GM20000 (cell line): ENCODE results near the gene DSEL.

Experiments used
- DNase-seq: peaks from one replicate; pipeline ENCODE4 v3.0.0; 2012; ENCODE audit warnings: low spot score
- CTCF ChIP-seq: IDR thresholded peaks from 2 replicates; pipeline ENCODE4 v1.5.1; 2012; ENCODE audit warnings: mild to moderate bottlenecking, control low read depth; ENCODE audit errors: extremely low read depth, missing control alignments

The DSEL gene

GRCh38 chr18:67514465-67514864, 2.1 kb downstream of the DSEL start:
- no peak for DNase-seq
- TF ChIP-seq CTCF = no peak

- no peak for DNase-seq
- no peak for TF ChIP-seq CTCF
Measured at GRCh38 chr18:67513280-67513679, 3.2 kb downstream of the DSEL start.

- no peak for TF ChIP-seq CTCF
Measured at GRCh38 chr18:67511840-67512239, 4.7 kb downstream of the DSEL start.

DNA sequence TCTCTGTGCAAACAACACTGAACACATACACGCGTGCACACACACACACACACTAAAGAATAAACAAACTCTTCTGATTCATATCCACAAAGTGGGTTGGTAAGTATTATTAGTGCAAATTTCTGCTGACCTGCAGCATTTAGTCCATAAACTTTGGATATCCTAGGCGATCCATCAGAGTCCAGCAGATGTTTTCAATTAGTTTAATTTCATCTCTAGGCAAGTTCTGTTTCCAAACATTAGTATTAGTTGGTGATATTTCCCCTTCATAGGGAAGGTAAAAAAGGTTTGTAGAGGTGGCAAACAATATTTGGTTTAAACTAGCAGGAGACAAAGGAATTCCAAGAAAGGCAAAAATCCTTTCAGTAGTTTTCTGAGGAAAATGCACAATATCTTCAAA, 5.7 kb downstream of the DSEL start:
- no peak for DNase-seq
- no peak for TF ChIP-seq CTCF

More at GRCh38 chr18:67511840-67512239, 4.7 kb downstream of the DSEL start:
- DNase-seq = no peak

DNA sequence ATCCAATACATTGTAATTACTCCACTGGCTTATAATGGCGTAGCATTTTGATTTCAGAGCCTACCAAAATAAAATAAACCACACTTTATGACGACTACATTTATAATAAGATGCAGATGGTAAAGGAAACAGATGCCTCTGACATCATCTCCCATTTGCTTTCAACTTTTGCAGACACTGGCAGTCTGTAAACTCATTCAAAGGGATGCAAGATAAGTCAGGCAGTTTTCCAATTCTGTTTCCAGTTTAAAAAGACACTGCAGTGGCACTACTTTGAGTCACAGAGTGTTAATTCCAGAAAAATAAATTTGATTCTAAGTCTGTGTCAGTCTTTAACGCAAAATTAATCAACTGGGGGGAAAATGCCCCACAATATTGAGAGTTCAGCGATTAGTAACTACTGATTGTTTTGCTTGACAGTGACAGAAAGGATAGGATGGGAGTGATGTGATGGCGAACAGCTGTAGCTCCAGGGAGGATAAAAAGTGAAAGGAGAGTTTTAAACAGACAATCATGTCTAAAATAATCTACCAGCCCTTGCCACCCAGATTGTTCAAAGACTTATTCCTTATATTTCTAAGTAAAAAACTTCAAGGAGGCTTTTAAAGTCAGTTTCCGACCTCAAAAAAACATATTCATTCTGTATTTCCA, 6.7 kb downstream of the DSEL start:
- TF ChIP-seq CTCF = no peak
- DNase-seq = no peak

DNA sequence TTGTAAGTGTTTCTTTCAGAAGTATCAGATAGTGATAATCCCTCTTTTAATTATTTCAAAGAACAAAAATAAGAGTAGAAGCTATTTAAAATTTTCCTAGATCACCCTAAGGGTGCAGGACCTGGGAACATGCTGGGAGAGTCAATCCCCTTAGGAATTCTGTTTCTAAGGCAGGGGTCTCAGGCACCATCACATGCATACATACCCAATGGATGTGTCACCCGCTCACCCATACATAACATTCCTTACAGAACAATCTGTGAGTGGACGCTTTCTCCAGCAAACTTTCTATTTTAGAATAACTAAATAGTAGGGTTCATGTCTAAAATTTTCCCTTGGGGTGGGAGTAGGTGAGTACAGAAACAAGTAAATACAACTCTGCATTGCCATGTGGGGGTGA, 8.4 kb downstream of the DSEL start:
- no peak for DNase-seq
- no peak for TF ChIP-seq CTCF

DNA sequence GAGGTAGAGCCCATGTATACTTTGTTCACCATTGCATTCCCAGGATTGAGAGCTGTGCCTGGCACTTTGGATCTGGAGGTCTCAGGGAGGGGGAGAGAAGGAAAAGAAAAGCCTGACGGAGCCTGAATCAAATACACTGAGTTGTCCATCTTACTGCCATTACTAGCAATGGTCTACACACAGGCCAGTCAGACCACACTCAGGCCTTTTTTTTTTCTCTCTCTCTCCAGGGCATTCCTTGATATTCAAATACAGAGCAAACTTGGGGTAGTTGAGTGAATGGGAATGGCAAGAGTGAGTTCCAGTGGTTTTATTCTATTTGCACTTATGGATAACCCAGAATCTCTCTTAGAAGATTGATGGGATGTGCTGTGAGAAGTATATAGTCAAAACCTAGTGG, 11.8 kb downstream of the DSEL start:
- no peak for TF ChIP-seq CTCF
- no peak for DNase-seq
